HG02763 (cell line): ENCODE measurements around the gene KNTC1.
"Not testable (repeated sequence)": the region's sequence is repeated elsewhere in the genome, so short reads cannot be mapped to it uniquely, and the experiment has no call there.

ENCODE experiments used
- ATAC-seq: cut with Tn5 transposase; IDR thresholded peaks from one replicate; pipeline ENCODE4 v1.9.1; 2021; ENCODE audit warnings: mild to moderate bottlenecking, moderate library complexity; ENCODE audit not compliant: unreplicated experiment

KNTC1 gene

DNA sequence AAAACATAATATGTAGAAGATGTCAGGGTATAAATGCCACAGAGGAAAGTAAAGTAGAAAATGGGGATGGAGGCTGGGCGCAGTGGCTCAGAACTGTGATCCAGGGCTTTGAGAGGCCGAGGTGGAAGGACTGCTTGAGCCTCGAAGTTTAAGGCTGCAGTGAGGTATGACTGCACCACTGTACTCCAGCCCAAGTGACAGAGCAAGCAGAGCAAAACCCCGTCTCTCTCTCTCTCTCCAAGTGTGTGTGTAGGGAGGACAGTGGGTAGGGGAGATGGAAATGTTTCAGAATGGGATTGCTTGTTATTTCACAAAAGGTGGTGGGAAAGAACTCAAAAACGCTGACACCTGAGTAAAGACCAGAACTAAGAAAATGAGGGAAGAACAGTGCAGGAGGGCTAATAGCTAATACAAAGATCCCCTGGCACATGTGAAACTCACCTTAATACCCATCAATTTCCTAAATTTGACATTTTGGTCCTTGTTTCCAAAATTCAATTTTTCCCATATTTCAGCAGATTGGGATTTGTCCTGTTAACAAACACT is 20.6 kb upstream of the KNTC1 start:
- ATAC-seq, result no peak

DNA sequence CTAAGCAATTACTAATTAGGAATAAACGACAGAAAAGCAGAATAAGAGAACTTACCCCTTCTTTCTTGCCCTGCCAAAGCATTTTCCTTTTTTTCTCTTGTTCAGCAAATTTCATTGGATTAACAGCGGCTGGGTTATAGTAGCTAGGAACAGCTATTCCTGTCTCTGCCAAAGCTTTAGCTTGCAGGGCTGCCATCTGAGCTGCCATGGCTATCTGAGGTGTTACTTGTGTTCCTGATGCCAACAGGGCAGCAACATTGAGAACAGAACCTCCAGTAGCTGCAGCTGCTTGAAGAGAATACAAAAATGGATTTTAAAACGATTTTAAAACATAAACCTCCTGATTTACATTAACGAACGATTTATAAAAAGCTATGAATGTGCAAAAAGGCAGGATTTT is 18.9 kb upstream of the KNTC1 start:
- ATAC-seq, result no peak

DNA sequence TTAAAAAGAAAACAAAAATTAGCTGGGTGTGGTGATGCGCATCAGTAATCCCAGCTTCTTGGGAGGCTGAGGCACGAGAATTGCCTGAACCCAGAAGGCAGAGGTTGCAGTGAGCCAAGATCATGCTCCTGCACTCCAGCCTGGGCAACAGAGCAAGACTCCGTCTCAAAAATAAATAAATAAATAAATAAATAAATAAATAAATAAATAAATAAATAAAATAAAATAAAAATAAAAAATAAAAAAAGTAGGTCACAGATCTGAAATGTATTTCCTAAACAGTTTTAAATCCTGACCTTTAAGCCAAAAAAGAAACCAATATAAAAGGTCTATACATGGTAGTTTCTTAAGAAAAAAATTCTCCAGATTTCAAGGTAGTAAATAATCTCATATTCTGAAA is 14.0 kb upstream of the KNTC1 start:
- not testable (repeated sequence) for ATAC-seq

DNA sequence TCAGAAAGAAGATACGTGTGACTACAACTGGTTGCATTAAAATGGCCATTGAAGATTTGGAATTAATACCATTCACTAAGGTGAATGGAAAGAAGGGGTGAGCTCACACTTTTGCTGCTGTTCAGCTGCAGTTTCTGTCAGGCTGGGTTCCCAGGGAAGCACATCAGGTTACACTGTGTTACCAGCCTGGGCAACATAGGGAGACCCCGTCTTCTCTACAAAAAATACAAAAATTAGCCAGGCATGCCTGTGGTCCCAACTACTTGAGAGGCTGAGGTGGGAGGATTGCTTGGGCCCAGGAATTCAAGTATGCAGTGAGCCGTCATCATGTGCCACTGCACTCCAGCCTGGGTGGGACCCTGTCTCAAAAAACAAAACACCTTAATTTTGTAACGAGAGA is 13.4 kb upstream of the KNTC1 start:
- ATAC-seq, result no peak

DNA sequence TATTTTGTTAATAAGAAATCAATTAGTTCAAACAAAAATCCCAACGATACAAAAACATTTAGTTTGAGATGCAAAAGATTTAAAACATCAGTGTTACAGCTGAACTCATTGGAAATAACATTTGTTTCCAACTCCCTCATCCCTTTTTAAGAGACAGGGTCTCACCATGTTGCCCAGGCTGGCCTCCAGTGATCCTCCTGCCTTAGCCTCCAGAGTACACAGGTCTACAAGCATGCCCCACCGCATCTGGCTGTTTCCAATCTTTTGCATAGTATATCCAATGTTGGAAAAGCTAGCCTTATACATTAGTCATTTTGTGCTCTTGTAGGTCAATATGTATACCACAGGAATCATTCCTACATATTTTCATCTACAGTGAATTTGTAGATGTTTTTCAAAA is 11.8 kb upstream of the KNTC1 start:
- ATAC-seq, result no peak

DNA sequence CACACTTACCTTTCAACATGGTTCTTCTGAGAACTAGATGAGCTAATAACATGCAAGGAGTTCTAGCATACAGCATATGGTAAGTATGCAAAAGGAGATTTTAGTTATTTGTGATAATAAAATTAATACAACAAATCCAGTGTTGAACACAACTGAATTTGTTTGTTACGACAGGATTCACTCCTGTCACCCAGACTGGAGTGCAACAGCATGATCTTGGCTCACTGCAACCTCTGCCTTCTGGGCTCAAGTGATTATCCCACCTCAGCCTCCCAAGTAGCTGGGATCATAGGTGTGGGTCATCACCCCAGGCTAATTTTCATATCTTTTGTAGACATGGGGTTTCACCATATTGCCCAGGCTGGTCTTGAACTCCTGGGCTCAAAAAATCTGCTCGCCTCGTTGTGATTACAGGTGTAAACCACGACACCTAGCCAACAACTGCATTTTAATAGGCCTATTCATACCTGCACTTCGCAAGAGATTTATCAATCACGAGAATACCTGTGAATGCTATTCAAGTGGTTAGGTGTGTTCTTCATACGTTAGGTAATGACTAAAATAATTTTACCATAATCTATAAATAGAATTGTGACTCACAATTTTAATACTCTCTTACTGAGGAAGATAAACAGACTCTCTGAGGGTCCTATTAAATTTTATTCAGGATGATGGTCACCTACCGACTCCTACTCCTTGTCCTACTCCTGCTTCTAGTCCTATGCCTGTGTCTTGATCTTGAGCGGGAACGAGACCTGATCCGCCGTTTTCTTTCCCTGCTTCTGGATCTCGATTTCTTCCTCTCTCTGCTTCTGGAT is 10.3 kb upstream of the KNTC1 start:
- no peak for ATAC-seq

DNA sequence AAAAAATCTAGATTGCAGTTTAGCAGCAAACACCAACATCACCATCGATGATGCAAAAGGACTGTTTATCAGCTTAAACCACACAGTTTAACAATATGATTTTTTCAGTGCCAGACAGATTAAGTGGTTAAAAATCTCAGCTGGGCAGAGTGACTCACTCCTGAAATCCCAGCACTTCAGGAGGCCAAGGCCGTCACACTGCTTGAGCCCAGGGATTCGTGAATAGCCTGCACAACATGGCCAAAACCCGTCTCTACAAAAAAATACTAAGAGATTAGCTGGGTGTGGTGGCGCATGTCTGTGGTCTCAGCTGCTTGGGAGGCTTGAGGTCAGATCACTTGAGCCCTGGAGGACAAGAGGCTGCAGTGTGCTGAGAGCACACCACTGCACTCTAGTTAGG is 9.2 kb upstream of the KNTC1 start:
- ATAC-seq, result no peak

DNA sequence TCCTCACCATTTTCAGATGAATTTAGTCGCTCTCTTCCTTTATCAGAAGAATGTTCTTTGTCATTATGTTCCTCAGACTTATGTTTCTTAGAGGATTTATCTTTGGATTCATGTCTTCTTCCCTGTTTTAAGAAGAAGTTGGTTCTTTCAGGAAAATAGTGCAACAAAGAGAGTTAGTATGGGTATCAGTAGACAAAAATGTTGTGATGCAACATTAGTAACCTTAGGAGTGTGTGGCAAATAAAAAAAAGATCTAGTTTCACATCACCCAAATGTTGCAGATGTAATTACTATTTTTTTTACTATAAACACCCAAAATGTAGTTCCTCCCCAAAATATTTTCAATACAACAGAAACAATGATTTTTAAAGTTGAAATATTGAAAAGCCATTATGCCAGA is 8.1 kb upstream of the KNTC1 start:
- no peak for ATAC-seq

DNA sequence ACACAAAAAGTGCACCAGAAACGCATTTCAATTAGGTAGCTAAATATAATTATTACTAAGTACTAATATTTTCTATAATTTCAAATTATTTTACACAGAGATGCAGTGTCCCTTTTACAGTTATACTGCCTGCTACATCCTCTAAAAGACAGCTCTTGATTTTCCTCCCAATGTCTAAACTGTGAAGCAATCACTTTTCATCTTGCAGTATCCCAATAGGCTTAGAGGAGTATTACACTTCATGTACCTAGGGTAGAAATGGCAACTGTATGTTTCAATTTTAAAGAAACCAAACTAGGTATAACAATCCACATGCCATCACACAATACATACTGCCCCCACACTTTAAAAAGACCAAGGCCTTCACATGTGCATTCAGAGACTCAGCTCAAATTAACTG is 7.6 kb upstream of the KNTC1 start:
- ATAC-seq, result no peak

DNA sequence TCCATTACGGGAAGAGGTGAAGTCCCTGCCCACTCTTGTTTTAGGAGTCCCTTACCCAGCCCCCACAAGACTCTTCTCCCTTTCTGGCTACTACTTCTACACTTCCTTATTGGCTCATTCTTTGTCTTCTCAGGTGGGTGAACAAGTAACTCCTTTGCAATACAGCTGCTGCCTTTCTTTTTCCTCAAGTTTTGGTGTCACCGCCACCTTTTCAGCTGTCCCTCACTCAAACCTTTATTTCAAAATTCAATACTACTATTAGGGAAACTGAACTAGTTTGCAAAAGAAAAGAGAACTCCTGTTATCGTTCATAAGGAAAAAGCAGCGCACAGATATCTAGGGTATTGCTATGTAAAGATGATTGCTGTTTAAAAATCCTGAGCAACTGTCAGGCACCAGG is 6.4 kb upstream of the KNTC1 start:
- ATAC-seq, result no peak

DNA sequence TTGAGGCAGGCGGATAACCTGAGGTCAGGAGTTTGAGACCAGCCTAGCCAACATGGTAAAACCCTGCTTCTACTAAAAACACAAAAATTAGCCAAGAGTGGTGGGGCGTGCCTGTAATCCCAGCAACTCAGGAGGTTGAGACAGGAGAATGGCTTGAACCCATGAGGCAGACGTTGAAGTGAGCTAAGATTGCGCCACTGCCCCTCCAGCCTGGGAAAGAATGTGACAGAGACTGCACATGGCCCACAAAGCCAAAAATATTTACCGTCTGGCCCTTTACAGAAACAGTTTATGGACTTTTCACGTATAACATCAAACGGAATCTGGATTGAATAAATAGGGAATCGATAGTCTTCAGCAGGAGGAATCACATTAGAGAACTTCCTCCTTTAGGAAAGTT is 3.8 kb upstream of the KNTC1 start:
- no peak for ATAC-seq

DNA sequence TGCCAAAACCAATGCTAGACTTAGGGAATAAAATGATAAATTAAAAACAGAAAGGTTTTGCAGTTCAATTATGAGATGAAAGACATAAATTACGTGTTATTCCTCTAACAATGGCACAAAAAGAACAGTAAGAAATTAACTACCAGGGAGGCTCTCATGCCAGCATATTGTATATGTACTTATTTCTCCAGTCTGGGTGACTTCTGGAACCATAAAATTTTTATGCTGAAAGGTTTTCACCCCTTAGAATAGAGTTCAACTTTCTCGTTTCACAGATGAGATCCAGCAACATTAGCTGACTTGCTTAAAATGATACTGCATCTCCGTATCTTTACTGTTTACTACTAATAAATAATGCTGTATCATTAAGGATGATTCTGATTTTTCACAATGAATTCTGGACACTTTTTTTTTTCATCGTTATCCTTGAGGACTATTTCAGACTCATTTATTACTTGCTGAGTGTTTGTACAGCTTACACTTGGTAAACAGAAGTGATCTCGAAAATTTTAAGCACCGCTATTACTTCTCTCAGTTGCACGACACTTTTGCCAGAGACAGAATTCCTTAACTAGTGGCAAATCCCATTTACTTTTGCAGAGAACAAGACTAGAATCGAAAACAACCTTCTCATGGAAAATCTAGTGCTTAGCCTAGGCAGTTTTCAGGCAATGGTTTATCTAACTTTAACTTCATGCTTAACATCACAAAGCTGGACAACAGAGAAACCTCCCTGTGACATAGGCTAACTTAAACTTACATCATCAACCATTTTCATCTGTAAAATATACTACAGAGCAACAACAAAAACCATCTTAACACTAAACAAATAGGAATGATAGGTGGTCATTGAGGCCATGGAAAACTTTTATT is 3.0 kb upstream of the KNTC1 start:
- ATAC-seq, result no peak

DNA sequence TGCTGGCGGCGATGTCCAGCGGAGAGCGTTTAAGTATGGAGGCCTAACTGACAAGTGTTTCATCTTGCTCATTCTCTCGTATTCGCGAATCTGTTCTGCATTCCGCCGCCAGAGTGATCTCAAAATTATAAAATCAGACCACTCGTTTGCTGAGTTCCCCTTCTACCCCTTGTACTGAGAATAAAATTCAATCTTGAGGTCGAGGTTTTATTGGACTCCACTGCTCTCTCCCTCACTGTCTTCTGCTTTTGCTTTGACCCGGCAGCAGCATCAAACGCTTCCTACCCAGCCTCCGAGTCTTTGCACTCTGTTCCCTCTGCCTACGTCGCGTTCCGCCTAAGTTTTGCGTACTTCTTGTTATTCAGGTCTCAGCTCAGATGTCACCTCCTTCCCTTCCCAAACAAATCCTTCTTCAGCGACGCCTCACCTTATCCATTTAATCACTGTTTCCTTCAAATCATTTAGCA is 462 bp downstream of the KNTC1 start:
- ATAC-seq, result no peak

DNA sequence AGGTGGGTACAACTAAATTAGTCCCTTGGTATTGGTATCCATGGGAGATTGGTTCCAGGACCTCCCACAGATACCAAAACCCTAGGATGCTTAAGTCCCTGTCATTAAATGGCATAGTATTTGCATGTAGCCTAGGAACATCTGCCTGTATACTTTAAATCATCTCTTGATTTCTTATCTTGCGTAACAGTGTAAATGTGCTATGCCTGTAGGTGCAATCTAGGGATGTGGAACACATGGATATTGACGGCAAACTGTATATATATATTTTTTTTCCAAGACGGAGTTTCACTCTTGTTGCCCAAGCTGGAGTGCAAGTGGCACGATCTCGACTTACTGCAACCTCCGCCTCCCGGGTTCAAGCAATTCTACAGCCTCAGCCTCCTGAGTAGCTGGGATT is 1.5 kb downstream of the KNTC1 start:
- ATAC-seq, result no peak

DNA sequence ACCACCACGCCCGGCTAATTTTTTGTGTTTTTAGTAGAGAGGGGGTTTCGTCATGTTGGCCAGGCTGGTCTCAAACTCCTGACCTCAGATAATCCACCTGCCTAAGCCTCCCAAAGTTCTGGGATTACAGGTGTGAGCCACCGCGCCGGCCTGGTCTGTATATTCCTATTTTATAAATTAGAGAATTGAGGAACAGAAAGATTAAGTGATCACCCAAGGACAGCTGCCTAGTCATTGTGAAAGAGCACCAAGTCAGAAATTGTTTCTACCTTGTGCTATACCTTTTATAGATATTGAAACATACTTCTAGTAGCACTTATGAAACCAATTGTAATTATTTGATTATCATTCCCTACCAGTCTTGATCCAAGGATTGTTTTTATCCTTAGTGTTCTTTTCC is 1.9 kb downstream of the KNTC1 start:
- no peak for ATAC-seq

DNA sequence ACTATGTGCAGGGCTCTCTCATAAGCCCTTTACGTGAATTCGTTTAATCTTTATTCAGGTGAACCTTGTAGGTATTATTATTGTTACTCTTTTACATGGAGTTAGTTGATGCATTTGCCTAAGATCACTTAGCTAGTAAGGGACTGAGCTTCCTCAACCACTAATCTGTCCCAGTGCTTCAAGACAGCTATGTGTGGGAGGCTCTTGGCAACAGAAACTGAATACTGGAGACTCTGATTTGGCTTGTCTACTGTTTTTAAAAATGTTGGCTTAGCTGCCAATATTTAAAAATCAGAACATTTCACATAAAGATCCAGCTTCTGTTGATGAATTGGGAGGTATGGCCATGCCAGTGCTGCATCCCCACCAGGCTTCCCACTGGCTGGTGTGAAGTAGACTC is 6.8 kb downstream of the KNTC1 start:
- no peak for ATAC-seq

DNA sequence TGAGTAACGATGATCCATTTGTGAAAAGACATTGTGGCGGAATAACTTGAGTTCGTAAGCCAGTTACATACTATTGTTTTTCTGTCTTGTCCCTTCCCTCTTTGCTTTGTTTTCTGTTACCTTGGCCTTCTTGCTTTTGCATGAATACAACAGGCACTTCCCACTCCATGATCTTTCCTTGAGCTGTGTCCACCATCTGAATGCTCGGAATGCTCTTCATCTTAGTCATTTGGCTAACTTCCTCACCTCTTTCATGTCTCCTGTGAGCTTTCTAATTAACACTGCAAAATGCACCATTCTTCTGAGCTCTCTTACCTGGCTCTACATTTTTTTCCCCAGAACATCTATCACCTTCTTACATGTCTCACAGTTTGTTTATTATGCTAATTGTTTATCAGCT is 10.0 kb downstream of the KNTC1 start:
- no peak for ATAC-seq

DNA sequence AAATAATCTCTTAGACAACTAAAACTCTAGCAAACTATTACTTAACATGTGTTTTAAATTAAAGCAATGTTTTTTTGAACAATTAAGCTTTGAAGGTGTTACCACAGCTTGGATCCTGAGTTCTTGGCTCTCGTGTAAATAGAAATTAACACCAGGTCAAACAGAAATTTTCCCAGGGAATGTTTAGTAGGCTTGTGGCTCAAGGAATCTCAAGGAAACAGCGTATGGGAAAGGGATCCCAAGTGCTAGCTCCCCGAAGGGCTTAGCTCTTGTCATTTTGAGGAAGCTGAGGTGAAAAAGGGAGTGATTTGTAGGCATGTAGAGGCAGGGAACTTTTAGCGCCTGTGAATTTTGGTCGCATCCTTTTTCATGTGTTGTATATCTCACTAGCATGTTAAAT is 11.4 kb downstream of the KNTC1 start:
- ATAC-seq, result no peak

DNA sequence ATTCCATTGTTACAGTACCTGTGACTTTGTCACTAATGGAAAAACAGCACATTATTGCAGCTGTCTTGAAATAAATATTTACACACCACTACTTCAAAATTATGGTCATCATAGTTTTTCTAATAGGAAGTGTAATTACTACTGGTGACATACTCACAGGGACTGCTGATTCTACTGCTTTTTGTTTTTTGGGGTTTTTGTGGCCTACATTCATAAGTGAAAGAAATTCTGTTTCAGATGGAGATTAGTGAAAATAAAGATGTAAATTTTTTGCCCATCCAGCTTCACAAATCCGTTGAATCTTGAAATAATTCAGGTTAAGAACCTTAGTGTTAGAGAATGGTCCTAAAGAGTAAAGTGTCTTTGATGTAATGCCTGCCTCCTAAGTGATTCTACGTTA is 17.5 kb downstream of the KNTC1 start:
- ATAC-seq, result no peak

DNA sequence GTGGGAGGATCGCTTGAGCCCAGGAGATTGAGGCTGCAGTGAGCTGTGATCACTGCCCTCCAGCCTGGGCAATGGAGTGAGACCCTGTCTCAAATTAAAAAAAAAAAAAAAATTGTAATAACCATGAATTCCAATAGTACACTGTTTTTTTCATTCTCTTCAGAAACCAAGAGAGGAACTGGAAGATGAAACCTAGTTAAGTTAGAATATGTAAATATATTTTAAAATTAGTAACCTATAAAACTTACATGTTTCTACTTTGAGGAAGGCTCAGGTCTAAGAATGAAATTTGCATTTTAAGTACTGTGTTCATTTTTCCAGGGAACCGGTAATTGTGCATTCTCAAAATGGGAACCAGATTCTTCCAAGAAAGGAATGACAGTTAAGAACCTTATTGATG is 18.8 kb downstream of the KNTC1 start:
- ATAC-seq, result peak; percentile 65

DNA sequence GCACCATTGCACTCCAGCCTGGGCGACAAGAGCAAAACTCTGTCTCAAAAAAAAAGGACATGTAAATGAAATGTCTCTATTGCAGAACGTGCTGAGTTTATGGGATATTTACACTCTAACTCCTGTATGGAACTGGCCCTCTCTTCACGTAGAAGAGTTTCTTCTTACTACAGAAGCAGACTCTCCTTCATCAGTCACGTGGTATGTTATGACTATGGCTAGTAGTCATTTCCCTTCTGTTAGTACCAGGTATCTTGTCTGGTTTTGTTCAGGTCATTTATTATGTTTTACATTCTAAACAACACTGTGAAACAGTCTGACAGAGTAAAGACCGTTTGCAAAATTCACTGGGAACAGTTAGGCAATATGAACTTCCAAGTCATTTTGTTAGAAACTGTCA is 20.3 kb downstream of the KNTC1 start:
- ATAC-seq, result no peak
